Pulmonary artery endothelial cell (primary cell): ENCODE data around the gene THOC7. TPM values are rescaled to one million over a fixed set of nuclear protein-coding genes. Genes with fewer than 3 reads are reported as not detected.

Source experiments
- total RNA-seq: library from RNA; depleted of rRNA; stranded (reverse); fragments of >200 nt; gene quantifications from 2 replicates; pipeline ENCODE4 v1.2.3, GENCODE V29; 2014

Gene THOC7
- total RNA-seq, 1 donor from 2014 or later: 51.1 TPM

Other genes with a start within 250 kb of the THOC7 start
- not detected in 2 replicates for gene SNTN, start 211.1 kb downstream of the THOC7 start, total RNA-seq
- gene C3orf49, start 44.5 kb downstream of the THOC7 start, total RNA-seq: not detected in 2 replicates
- gene ATXN7, start 62 bp upstream of the THOC7 start, total RNA-seq: 6.7 and 9.1 TPM in 2 replicates
- gene SCAANT1, start 48.6 kb upstream of the THOC7 start, total RNA-seq: not detected in 2 replicates
- gene PSMD6, start 159.7 kb upstream of the THOC7 start, total RNA-seq: 128 and 140 TPM in 2 replicates